ENCODE results near the gene NAA25. TPM values are rescaled to one million over a fixed set of nuclear protein-coding genes. Genes with fewer than 3 reads are reported as not detected.
A peak's percentile ranks its signal among the peaks of the same experiment; 100 is the strongest.

Gene NAA25
- total and polyA plus RNA-seq, 4 donors: 3.1 to 17.7 (median 10.8) TPM

DNA sequence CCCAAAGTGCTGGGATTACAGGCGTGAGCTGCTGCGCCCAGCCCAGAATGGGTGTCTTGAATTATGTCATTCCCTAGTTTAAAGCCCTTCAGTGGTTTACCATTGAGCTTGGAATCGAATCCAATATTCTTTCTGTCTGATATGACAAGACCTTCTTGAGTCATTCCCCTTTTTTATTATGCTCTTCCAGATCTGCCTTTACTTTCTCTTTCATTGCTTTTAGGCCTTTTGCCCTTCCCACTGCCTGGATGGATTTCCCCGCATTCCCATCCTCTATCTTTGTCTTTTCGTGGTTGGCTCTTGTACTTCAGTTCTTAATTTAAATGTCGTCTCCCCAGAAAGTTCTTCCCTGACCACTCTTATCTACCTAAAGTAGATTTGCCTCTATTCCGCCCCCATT lies 18.3 kb upstream of the NAA25 start:
- H3K27ac ChIP-seq (ENCODE audit: low read depth in 1 of 2, low read length in 2 of 2): peak overlapping the region; percentile 3 to 20
- WGBS: 84% methylated on average over 7 of the region's 7 CpGs
- no peak for TF ChIP-seq RAD21 (IDR thresholded peaks at IDR 0.05)
- TF ChIP-seq, protein P1, sequence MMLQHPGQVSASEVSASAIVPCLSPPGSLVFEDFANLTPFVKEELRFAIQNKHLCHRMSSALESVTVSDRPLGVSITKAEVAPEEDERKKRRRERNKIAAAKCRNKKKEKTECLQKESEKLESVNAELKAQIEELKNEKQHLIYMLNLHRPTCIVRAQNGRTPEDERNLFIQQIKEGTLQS (IDR thresholded peaks at IDR 0.05): no peak
- TF ChIP-seq HNF4A (conservative IDR thresholded peaks at IDR 0.05): no peak
- TF ChIP-seq, protein P2, sequence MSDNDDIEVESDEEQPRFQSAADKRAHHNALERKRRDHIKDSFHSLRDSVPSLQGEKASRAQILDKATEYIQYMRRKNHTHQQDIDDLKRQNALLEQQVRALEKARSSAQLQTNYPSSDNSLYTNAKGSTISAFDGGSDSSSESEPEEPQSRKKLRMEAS (IDR thresholded peaks at IDR 0.05): no peak
- no peak for TF ChIP-seq JUND (IDR thresholded peaks at IDR 0.05)
- TF ChIP-seq TAF1 (conservative IDR thresholded peaks at IDR 0.05): no peak
- TF ChIP-seq SP1 (IDR thresholded peaks at IDR 0.05): no peak
- TF ChIP-seq, protein P3, sequence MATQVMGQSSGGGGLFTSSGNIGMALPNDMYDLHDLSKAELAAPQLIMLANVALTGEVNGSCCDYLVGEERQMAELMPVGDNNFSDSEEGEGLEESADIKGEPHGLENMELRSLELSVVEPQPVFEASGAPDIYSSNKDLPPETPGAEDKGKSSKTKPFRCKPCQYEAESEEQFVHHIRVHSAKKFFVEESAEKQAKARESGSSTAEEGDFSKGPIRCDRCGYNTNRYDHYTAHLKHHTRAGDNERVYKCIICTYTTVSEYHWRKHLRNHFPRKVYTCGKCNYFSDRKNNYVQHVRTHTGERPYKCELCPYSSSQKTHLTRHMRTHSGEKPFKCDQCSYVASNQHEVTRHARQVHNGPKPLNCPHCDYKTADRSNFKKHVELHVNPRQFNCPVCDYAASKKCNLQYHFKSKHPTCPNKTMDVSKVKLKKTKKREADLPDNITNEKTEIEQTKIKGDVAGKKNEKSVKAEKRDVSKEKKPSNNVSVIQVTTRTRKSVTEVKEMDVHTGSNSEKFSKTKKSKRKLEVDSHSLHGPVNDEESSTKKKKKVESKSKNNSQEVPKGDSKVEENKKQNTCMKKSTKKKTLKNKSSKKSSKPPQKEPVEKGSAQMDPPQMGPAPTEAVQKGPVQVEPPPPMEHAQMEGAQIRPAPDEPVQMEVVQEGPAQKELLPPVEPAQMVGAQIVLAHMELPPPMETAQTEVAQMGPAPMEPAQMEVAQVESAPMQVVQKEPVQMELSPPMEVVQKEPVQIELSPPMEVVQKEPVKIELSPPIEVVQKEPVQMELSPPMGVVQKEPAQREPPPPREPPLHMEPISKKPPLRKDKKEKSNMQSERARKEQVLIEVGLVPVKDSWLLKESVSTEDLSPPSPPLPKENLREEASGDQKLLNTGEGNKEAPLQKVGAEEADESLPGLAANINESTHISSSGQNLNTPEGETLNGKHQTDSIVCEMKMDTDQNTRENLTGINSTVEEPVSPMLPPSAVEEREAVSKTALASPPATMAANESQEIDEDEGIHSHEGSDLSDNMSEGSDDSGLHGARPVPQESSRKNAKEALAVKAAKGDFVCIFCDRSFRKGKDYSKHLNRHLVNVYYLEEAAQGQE (IDR thresholded peaks at IDR 0.05): no peak
- no peak for TF ChIP-seq FOXA1 (IDR thresholded peaks at IDR 0.05)
- TF ChIP-seq NR2F2 (IDR thresholded peaks at IDR 0.05): no peak
- TF ChIP-seq, protein P4, sequence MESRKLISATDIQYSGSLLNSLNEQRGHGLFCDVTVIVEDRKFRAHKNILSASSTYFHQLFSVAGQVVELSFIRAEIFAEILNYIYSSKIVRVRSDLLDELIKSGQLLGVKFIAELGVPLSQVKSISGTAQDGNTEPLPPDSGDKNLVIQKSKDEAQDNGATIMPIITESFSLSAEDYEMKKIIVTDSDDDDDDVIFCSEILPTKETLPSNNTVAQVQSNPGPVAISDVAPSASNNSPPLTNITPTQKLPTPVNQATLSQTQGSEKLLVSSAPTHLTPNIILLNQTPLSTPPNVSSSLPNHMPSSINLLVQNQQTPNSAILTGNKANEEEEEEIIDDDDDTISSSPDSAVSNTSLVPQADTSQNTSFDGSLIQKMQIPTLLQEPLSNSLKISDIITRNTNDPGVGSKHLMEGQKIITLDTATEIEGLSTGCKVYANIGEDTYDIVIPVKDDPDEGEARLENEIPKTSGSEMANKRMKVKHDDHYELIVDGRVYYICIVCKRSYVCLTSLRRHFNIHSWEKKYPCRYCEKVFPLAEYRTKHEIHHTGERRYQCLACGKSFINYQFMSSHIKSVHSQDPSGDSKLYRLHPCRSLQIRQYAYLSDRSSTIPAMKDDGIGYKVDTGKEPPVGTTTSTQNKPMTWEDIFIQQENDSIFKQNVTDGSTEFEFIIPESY (IDR thresholded peaks at IDR 0.05): no peak
- no peak for TF ChIP-seq YY1 (IDR thresholded peaks at IDR 0.05)
- TF ChIP-seq GABPA (IDR thresholded peaks at IDR 0.05 in 1 of 2, conservative IDR thresholded peaks at IDR 0.05 in 1 of 2): no peak
- TF ChIP-seq RXRA (IDR thresholded peaks at IDR 0.05): no peak
- TF ChIP-seq, protein P5, sequence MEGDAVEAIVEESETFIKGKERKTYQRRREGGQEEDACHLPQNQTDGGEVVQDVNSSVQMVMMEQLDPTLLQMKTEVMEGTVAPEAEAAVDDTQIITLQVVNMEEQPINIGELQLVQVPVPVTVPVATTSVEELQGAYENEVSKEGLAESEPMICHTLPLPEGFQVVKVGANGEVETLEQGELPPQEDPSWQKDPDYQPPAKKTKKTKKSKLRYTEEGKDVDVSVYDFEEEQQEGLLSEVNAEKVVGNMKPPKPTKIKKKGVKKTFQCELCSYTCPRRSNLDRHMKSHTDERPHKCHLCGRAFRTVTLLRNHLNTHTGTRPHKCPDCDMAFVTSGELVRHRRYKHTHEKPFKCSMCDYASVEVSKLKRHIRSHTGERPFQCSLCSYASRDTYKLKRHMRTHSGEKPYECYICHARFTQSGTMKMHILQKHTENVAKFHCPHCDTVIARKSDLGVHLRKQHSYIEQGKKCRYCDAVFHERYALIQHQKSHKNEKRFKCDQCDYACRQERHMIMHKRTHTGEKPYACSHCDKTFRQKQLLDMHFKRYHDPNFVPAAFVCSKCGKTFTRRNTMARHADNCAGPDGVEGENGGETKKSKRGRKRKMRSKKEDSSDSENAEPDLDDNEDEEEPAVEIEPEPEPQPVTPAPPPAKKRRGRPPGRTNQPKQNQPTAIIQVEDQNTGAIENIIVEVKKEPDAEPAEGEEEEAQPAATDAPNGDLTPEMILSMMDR (IDR thresholded peaks at IDR 0.05; ENCODE audit: low read depth, low read length, missing input control): no peak
- no peak for TF ChIP-seq FOXA2 (IDR thresholded peaks at IDR 0.05)
- TF ChIP-seq EGR1 (IDR thresholded peaks at IDR 0.05; ENCODE audit: low read depth in 2 of 2): no peak
- TF ChIP-seq HNF4G (IDR thresholded peaks at IDR 0.05): no peak
- no peaks in the 10 kb centered on the region for H3K27me3 ChIP-seq (ENCODE audit: control insufficient read depth in 4 of 4, insufficient read depth in 4 of 4, low read length in 3 of 4)
- no peak for DNase-seq (ENCODE audit: low spot score)
- peak overlapping the region in 1 of 3 donors; percentile 69 for H3K4me3 ChIP-seq (ENCODE audit: low read depth in 1 of 3, low read length in 3 of 3)
- peaks cover 16 to 32% (median 18%) of the 10 kb centered on the region in 4 donors for H3K4me1 ChIP-seq (ENCODE audit: control insufficient read depth in 4 of 4, insufficient read depth in 4 of 4, low read length in 3 of 4)
- no peaks in the 10 kb centered on the region for H3K36me3 ChIP-seq (ENCODE audit: control insufficient read depth in 4 of 4, insufficient read depth in 3 of 4, low read depth in 1 of 4, low read length in 3 of 4)
- no peak overlapping the region for H3K9ac ChIP-seq (ENCODE audit: low read depth in 1 of 2, low read length in 2 of 2)
- no peaks in the 10 kb centered on the region for H3K9me3 ChIP-seq (ENCODE audit: control insufficient read depth in 4 of 4, low read length in 3 of 4)

Data from liver (tissue), 9 donors.